ENCODE results near the gene CLEC3B. TPM values are rescaled to one million over a fixed set of nuclear protein-coding genes. Genes with fewer than 3 reads are reported as not detected.

The CLEC3B gene
- total and polyA plus RNA-seq, 2 of the 8 experiments (the other 6 are each of a cell fraction or from before 2014, with no cell fraction given) = 0.32 TPM; not detected in 1

DNA sequence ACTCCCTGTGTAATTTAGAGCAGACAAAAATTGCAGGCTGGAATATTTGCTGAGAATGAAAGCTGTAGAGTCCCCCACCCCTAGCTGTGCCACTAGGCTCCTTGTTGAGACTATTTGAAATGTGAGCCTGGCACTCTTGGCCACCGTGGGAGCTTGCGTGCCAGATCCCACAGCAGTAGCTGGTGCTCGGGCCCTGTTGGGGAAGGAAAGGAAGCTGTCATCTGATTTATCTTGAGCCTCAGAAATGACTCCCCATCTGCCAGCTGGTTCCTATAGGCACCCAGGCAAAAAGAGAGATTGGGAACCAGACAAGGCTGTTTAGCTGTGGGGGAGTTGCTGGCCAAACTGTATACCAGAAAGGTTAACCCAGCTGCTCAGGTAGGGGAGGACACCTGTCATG is 23.4 kb upstream of the CLEC3B start (continued):
- no peak for TF ChIP-seq SRF (IDR thresholded peaks at IDR 0.05; ENCODE audit: low read depth, low read length)
- no peak for TF ChIP-seq SAP30 (IDR thresholded peaks at IDR 0.05; ENCODE audit: insufficient read depth, insufficient replicate concordance, low read length)
